NCI-H524 treated with DMSO at 0.1 percent for 48 hours (cell line): ENCODE results near the gene PDGFB.

Experiments
- DNase-seq: peaks from one replicate; lab custom pipeline; 2025; lab: John Stamatoyannopoulos, UW

The PDGFB gene

GRCh38 chr22:39253435-39254070 is 8.8 kb upstream of the PDGFB start:
- no peak for DNase-seq

DNA sequence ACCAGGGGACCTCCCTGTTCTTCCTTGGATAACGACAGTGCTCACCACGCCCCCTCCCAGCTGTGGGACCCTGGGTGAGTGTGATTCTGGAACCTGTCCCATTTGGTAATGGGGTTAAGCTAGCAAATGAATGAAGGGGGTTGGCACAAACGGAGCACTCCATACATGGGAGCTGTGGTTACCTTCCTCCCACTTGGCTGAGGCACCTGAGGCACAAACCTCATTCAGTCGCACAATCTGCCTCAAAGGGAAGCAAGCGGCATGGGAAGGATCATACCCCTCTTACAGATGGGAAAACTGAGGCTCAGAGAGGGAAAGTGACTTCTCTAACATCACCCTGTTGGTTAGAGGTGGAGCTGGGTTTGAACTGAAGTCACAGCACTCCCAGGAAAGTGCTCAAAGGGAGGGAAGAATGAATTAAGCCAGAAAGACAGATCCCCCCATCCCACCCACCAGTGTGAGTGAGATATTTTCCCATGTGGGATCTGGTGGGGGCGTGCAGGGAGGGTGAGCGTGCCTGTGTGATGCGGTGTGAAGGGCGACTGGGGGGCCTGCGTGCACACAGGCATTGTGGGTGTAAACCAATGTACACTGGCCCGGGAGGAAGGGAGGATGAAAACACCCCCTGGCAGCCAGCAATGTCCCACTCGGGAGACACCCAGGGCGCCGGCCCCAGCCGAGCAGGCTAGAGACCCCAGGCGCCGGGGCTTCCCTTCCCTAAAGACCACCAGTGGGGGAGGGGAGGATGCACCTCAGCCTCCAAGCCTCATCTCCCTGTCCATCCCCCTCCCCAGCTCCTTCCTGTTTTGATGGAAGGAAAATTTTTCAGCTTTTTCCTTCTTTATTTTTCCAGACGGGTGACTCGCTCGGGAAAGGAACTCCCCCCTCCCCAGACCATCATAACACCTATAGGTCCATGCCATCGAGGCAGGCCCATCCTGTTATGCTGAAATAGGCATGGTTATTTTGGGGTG is 8.0 kb upstream of the PDGFB start:
- no peak for DNase-seq

- DNase-seq = no peak
Observed at GRCh38 chr22:39251762-39252460, 7.1 kb upstream of the PDGFB start.

DNA sequence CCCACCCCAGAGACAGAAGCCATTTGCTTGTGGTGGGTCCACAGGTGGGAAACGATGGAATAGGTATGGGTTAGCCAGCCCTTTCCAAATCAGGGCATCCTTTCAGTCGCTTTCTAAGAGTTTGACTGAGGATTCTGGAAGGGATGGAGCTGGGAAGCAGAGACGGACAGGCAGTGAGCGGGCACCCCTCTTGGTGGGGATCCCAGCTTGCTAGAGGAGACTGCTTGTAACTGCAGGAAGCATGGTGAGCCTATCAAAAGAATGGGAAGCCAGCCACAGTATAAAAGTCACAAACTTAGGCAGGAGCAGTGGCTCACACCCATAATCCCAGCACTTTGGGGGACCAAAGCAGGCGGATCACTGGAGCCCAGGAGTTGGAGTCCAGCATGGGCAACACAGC is 6.1 kb upstream of the PDGFB start:
- DNase-seq = no peak

DNA sequence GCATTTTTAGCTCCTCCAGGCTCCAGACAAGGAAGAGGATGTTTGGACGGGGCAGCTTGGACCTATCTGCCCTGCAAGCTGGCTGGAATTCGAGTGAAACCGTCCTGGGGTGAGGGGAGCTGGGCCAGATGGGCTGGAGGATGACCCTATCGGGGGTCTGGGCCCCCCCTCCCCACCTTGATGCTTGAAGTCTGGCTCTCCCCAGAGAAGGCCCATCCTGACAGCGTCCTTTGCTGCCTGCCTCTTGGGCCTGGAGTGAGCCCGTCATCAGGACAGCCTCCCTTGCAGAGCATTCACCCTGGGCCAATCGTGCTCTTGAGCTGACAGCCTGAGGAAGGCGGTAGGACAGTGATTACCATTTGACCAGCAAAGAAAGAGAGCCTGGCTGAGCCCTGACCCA is 5.3 kb upstream of the PDGFB start:
- DNase-seq = no peak

GRCh38 chr22:39249086-39249704 is 4.4 kb upstream of the PDGFB start:
- DNase-seq = no peak

DNA sequence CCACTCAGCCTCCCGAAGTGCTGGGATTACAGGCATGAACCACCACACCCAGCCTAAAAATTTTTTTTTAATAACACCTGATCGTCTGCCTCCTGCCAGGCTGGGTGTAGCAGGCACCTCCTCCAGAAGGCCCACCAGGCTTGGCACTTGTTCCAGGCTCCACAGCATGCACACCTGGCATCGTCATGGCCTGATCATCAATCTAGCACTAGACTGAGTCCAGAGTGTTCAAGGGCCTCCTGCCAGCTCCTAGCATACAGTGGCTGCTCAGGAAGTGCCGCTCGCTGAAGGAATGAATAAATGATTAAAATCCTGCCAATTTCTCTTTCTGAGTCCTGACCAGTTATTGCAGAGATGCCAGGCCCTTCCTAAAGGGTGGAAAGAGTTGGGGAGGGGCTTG is 3.5 kb upstream of the PDGFB start:
- no peak for DNase-seq

- DNase-seq = no peak
Observed at GRCh38 chr22:39247361-39247760, 2.6 kb upstream of the PDGFB start.

- DNase-seq = no peak
Observed at GRCh38 chr22:39246690-39247332, 2.0 kb upstream of the PDGFB start.

DNA sequence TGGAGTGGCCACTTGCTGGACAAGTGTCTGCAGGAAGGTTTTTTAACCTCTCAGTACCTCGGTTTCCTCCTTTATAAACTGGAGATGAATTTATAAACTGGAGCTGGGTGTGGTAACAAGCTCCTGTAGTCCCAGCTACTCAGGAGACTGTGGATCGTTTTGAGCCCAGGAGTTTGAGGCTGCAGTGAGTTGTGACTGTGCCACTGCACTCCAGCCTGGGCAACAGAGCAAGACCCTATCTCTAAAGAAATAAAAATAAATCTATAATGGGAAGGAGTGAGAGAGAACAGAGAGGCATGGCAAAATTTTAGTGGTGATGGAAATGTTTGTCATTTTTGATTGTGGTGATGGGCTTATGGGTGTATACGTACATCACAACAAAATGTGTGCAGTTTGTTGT is 1.4 kb upstream of the PDGFB start:
- DNase-seq = no peak

GRCh38 chr22:39245130-39246039 is 603 bp upstream of the PDGFB start:
- DNase-seq = no peak

- DNase-seq = no peak
Observed at GRCh38 chr22:39244136-39244495, 666 bp downstream of the PDGFB start.

GRCh38 chr22:39243439-39244135 is 1.2 kb downstream of the PDGFB start:
- no peak for DNase-seq

GRCh38 chr22:39242595-39243438 is 2.0 kb downstream of the PDGFB start:
- no peak for DNase-seq

- no peak for DNase-seq
Observed at GRCh38 chr22:39241794-39242594, 2.8 kb downstream of the PDGFB start.

- DNase-seq = no peak
Observed at GRCh38 chr22:39240831-39241793, 3.7 kb downstream of the PDGFB start.
